NK-92 treated with Interleukin-12 subunit alpha and Interleukin-12 subunit beta, amount 100 ng/mL, for 24 hours (cell line): Measurements from ENCODE around the gene NOPCHAP1.

Source experiments
- DNase-seq: peaks from one replicate; lab custom pipeline; 2025; lab: John Stamatoyannopoulos, UW

Gene NOPCHAP1

GRCh38 chr12:105020241-105020962, 34.3 kb downstream of the NOPCHAP1 start:
- DNase-seq = no peak

GRCh38 chr12:105024928-105025327, 38.8 kb downstream of the NOPCHAP1 start:
- DNase-seq = no peak

- no peak for DNase-seq
Observed at GRCh38 chr12:105025890-105026289, 39.8 kb downstream of the NOPCHAP1 start.

- no peak for DNase-seq
Observed at GRCh38 chr12:105026411-105026810, 40.3 kb downstream of the NOPCHAP1 start.

GRCh38 chr12:105030820-105031807, 45.0 kb downstream of the NOPCHAP1 start:
- DNase-seq = no peak

GRCh38 chr12:105032703-105033357, 46.7 kb downstream of the NOPCHAP1 start:
- DNase-seq = no peak

- no peak for DNase-seq
Observed at GRCh38 chr12:105033851-105034250, 47.7 kb downstream of the NOPCHAP1 start.
